GM12878 (cell line): Measurements from ENCODE around the gene SLC12A7. TPM values are rescaled to one million over a fixed set of nuclear protein-coding genes. Genes with fewer than 3 reads are reported as not detected.

ENCODE experiments used
- ATAC-seq: fragments of 200-7000 bp; cut with Tn5 transposase; 3 replicates; pipeline ENCODE4 v1.9.1; 2020; ENCODE audit warnings: mild to moderate bottlenecking, moderate library complexity
- BruUV-seq: library from RNA; stranded (reverse); fragments of 400-500 nt; replicated peaks from 2 replicates; lab custom pipeline; 2021; lab: Mats Ljungman, UMichigan
- CTCF ChIA-PET: fragments of 300-600 bp; sonication (Branson Sonifier 250); formaldehyde crosslinking; extraction: SDS; loops from one replicate; lab custom pipeline; 2021; ENCODE audit warnings: inconsistent platforms; lab: Yijun Ruan, JAX
- POLR2A ChIA-PET: fragments of 350-600 bp; formaldehyde crosslinking; extraction: SDS; loops from one replicate; lab custom pipeline; 2021; ENCODE audit warnings: inconsistent platforms; lab: Charles Lee
- RAD21 ChIA-PET: fragments of 300-600 bp; sonication (Branson Sonifier 250); formaldehyde crosslinking; loops from one replicate; lab custom pipeline; 2023; ENCODE audit warnings: antibody characterized with exemption; ENCODE audit not compliant: unreplicated experiment; lab: Charles Lee
- SMC1A ChIA-PET: fragments of 300-600 bp; sonication (Branson Sonifier 250); formaldehyde crosslinking; loops from one replicate; lab custom pipeline; 2023; ENCODE audit not compliant: unreplicated experiment, uncharacterized antibody; lab: Charles Lee
- DNase-seq: peaks from one replicate; pipeline ENCODE4 v3.0.0-alpha.2; 2011; ENCODE audit warnings: low read depth, low spot score
- FAIRE-seq: peaks from 3 replicates; lab custom pipeline; 2011; peaks lifted over from hg19 to GRCh38; lab: Jason Lieb, UNC
- H2AFZ ChIP-seq: 2 replicates; pipeline ENCODE4 v1.6.0; 2011; ENCODE audit warnings: low read depth, low read length, control low read depth; ENCODE audit not compliant: control insufficient read depth
- H3K27ac ChIP-seq: 2 replicates; pipeline ENCODE4 v1.5.1; 2011; ENCODE audit warnings: control low read depth; ENCODE audit not compliant: control insufficient read depth, insufficient read depth
- H3K27me3 ChIP-seq, 2 experiments: replicated peaks in 1 of 2; 2 replicates each; pipeline versions ENCODE4 v1.6.0 to v1.6.1; 2011; ENCODE audit warnings: low read length in 1 of 2; ENCODE audit not compliant: control insufficient read depth in 2 of 2, insufficient read depth in 2 of 2
- H3K36me3 ChIP-seq, 2 experiments: 2 replicates each; pipeline ENCODE4 v1.5.1; 2011; ENCODE audit warnings: low read length in 1 of 2; ENCODE audit not compliant: control insufficient read depth in 2 of 2, insufficient read depth in 2 of 2
- H3K4me1 ChIP-seq: 2 replicates; pipeline ENCODE4 v1.6.1; 2011; ENCODE audit warnings: mild to moderate bottlenecking, low read length, moderate library complexity, mixed read lengths; ENCODE audit not compliant: control insufficient read depth, insufficient read depth
- H3K4me2 ChIP-seq: 2 replicates; pipeline ENCODE4 v1.6.0; 2011; ENCODE audit warnings: control low read depth; ENCODE audit not compliant: control insufficient read depth, insufficient read depth
- H3K4me3 ChIP-seq: fragments of 200-600 bp; sonication (generic); 2 replicates; pipeline ENCODE4 v1.5.1; 2016
- H3K79me2 ChIP-seq: 2 replicates; pipeline ENCODE4 v1.6.0; 2011; ENCODE audit warnings: low read length; ENCODE audit not compliant: control insufficient read depth, insufficient read depth
- H3K9ac ChIP-seq: 2 replicates; pipeline ENCODE4 v1.8.0; 2011; ENCODE audit warnings: low read length, control low read depth, mixed read lengths; ENCODE audit not compliant: control insufficient read depth, insufficient read depth
- H3K9me3 ChIP-seq: replicated peaks from 3 replicates; pipeline ENCODE4 v1.5.1; 2011; ENCODE audit warnings: mild to moderate bottlenecking, low read length; ENCODE audit not compliant: control insufficient read depth, insufficient read depth
- H4K20me1 ChIP-seq: 2 replicates; pipeline ENCODE4 v1.6.0; 2011; ENCODE audit not compliant: control insufficient read depth, insufficient read depth
- CBX5 ChIP-seq: sonication (generic); IDR thresholded peaks from 2 replicates; pipeline ENCODE4 v1.6.1; 2016; ENCODE audit warnings: low read depth, moderate library complexity, mild to moderate bottlenecking, inconsistent platforms
- EED ChIP-seq: sonication (generic); IDR thresholded peaks from 2 replicates; pipeline ENCODE4 v1.6.1; 2016; ENCODE audit warnings: antibody characterized with exemption, low read depth
- HDAC2 ChIP-seq: fragments of 200-600 bp; sonication (generic); IDR thresholded peaks from 2 replicates; pipeline ENCODE4 v1.6.1; 2017
- RCOR1 ChIP-seq: conservative IDR thresholded peaks from 2 replicates; pipeline ENCODE4 v1.6.1; 2012; ENCODE audit warnings: low read depth, low read length, improper control_type of control experiment
- SIN3A ChIP-seq: IDR thresholded peaks from 2 replicates; pipeline ENCODE4 v1.6.1; 2012; ENCODE audit warnings: low read depth, low read length, improper control_type of control experiment
- SMC3 ChIP-seq: IDR thresholded peaks from 2 replicates; pipeline ENCODE4 v1.6.1; 2011; ENCODE audit warnings: low read length, improper control_type of control experiment, borderline replicate concordance
- SPI1 ChIP-seq: IDR thresholded peaks from 2 replicates; pipeline ENCODE4 v1.6.1; 2011; ENCODE audit warnings: low read depth, mild to moderate bottlenecking, low read length, moderate library complexity, borderline replicate concordance; ENCODE audit not compliant: insufficient read depth
- SRF ChIP-seq, 2 experiments: IDR thresholded peaks; 2 replicates each; pipeline ENCODE4 v1.6.1; 2011; ENCODE audit warnings: low read depth in 2 of 2, low read length in 2 of 2, mild to moderate bottlenecking in 1 of 2, moderate library complexity in 1 of 2
- STAT3 ChIP-seq: IDR thresholded peaks from 2 replicates; pipeline ENCODE4 v1.6.1; 2011; ENCODE audit warnings: low read depth, low read length, improper control_type of control experiment
- ZNF592 ChIP-seq: fragments of 450-650 bp; IDR thresholded peaks from 2 replicates; pipeline ENCODE4 v1.6.1; 2017; ENCODE audit warnings: mild to moderate bottlenecking, moderate library complexity
- WGBS: methylation state at CpG from one replicate; pipeline ENCODE4 v1.1.6; 2016; ENCODE audit warnings: low lambda C conversion rate; ENCODE audit not compliant: insufficient replicate concordance, insufficient coverage; ENCODE audit errors: missing lambda C conversion rate; 5-methylcytosine and 5-hydroxymethylcytosine counted together
- in situ Hi-C: fragments of 300-500 bp; cut with MboI; formaldehyde crosslinking; loops from 9 replicates; pipeline ENCODE4 v1.14.3; 2018; ENCODE audit warnings: mixed read lengths
- intact Hi-C: fragments of 100-400 bp; cut with micrococcal nuclease; formaldehyde crosslinking; loops from one replicate; pipeline ENCODE4 v1.14.2; 2022; ENCODE audit not compliant: unreplicated experiment
- polyA plus RNA-seq, 11 experiments: library from polyadenylated mRNA; depleted of rRNA in 4 of 11; unstranded in 6 of 11; stranded (reverse) in 5 of 11; fragments of >200 nt; fragmentation: Nextera tagmentation in 4 of 11; fragmentation: Illumina TruSeq in 1 of 11; extraction: Ambion mirVana in 4 of 11; extraction: Trizol in 1 of 11; gene quantifications; 1 replicate in 1 of 11; 2 replicates in 10 of 11; pipeline versions ENCODE4 v1.2.1 to v1.2.3, GENCODE V29; 2011 to 2016; ENCODE audit warnings: inconsistent platforms in 2 of 11, missing spikeins in 2 of 11, low read depth in 1 of 11
- total RNA-seq, 4 experiments: library from RNA; depleted of rRNA in 3 of 4; stranded (reverse); fragments of >200 nt in 3 of 4; fragmentation: Illumina TruSeq in 1 of 4; extraction: Trizol in 1 of 4; gene quantifications; 2 replicates each; pipeline versions ENCODE4 v1.2.1 to v1.2.3, GENCODE V29; 2013 to 2021
- TF ChIP-seq, protein P1 (sequence below): fragments of 450-650 bp; IDR thresholded peaks from 2 replicates; pipeline ENCODE4 v1.6.1; 2017; ENCODE audit warnings: borderline replicate concordance

Gene SLC12A7
- total and polyA plus RNA-seq, 10 of the 15 experiments (the other 5 are each of a cell fraction or from before 2014, with no cell fraction given) = 0.10 to 10.0 (median 2.9) TPM

DNA sequence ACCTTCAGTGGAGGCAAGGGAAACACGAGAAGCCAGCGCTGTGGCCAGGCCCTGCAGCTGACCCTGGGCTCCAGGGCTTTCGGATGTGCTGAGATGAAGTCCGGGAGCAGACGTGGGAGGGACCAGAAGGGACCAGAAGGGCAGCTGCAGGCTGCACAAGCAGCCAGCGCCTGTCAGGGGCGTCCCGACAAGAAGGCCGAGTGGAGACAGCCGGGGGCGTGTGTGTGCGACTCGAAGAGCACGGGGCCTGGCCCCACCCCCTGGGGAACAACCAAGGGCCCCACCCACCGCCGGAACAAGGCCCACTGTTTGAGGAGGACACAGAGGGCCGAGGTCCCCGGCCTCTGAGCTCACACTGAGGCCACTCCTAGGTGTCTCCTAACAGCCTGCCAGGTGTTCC, 31.4 kb downstream of the SLC12A7 start:
- no TSS peak for BruUV-seq
- no peak overlapping the region for H3K4me3 ChIP-seq
- peaks cover 3% of the 10 kb centered on the region; the same call in 2 of the 3 replicates for H3K9me3 ChIP-seq
- no peak for ATAC-seq
- H2AFZ ChIP-seq = no peak overlapping the region
- 63% methylated on average over 18 of the region's 18 CpGs for WGBS
- no peak overlapping the region for H3K9ac ChIP-seq
- ChIA-PET CTCF (no interaction called here), RAD21 (no interaction called here), POLR2A (no interaction called here), SMC1A (no interaction called here)
- H3K27me3 ChIP-seq = no peaks in the 10 kb centered on the region
- no peaks in the 10 kb centered on the region for H3K79me2 ChIP-seq
- H3K4me1 ChIP-seq = no peaks in the 10 kb centered on the region
- TF ChIP-seq RCOR1 = no peak
- no peak for TF ChIP-seq EED
- no peak for TF ChIP-seq SMC3
- TF ChIP-seq CBX5 = no peak
- TF ChIP-seq HDAC2 = no peak
- no peak overlapping the region for H3K27ac ChIP-seq
- in situ Hi-C loops = no loop called here
- no peak overlapping the region for H3K4me2 ChIP-seq
- no peaks in the 10 kb centered on the region for H4K20me1 ChIP-seq
- DNase-seq = no peak
- intact Hi-C loops = no loop called here
- FAIRE-seq = no peak
- H3K36me3 ChIP-seq = no peaks in the 10 kb centered on the region

GRCh38 chr5:1079961-1080360, 31.9 kb downstream of the SLC12A7 start:
- no peaks in the 10 kb centered on the region for H4K20me1 ChIP-seq
- intact Hi-C loops = no loop called here
- CTCF ChIA-PET = no interaction called here
- no peak overlapping the region for H3K4me3 ChIP-seq
- no peak overlapping the region for H3K9ac ChIP-seq
- 72% methylated on average over 22 of the region's 35 CpGs for WGBS
- no peak overlapping the region for H2AFZ ChIP-seq
- POLR2A ChIA-PET = no interaction called here
- no peak overlapping the region for H3K4me2 ChIP-seq
- SMC1A ChIA-PET = no interaction called here
- no peaks in the 10 kb centered on the region for H3K4me1 ChIP-seq
- ATAC-seq = no peak
- no peaks in the 10 kb centered on the region for H3K27me3 ChIP-seq
- no peaks in the 10 kb centered on the region for H3K36me3 ChIP-seq
- BruUV-seq = no TSS peak
- no peak for FAIRE-seq
- in situ Hi-C loops = no loop called here
- H3K27ac ChIP-seq = no peak overlapping the region
- RAD21 ChIA-PET = no interaction called here
- no peaks in the 10 kb centered on the region for H3K79me2 ChIP-seq
- DNase-seq = no peak
- H3K9me3 ChIP-seq = peaks cover 3% of the 10 kb centered on the region; the same call in 2 of the 3 replicates
- TF ChIP-seq SIN3A (no peak), SRF (IDR thresholded peaks at IDR 0.05; ENCODE audit: low read depth in 2 of 2, low read length in 2 of 2) (no peak), SPI1 (no peak), STAT3 (no peak), ZNF592 (no peak)
- TF ChIP-seq, protein P1, sequence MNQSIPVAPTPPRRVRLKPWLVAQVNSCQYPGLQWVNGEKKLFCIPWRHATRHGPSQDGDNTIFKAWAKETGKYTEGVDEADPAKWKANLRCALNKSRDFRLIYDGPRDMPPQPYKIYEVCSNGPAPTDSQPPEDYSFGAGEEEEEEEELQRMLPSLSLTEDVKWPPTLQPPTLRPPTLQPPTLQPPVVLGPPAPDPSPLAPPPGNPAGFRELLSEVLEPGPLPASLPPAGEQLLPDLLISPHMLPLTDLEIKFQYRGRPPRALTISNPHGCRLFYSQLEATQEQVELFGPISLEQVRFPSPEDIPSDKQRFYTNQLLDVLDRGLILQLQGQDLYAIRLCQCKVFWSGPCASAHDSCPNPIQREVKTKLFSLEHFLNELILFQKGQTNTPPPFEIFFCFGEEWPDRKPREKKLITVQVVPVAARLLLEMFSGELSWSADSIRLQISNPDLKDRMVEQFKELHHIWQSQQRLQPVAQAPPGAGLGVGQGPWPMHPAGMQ = no peak
